ENCODE measurements around the gene CAMTA2.

The CAMTA2 gene

GRCh38 chr17:5027299-5027698 is 39.8 kb upstream of the CAMTA2 start:
- no peaks in the 10 kb centered on the region for H3K27me3 ChIP-seq (ENCODE audit: control insufficient read depth in 5 of 5, insufficient read depth in 4 of 5, low read length in 5 of 5)
- no peaks in the 10 kb centered on the region for H3K9me3 ChIP-seq (ENCODE audit: control insufficient read depth in 5 of 5, low read length in 5 of 5)
- peaks cover 0 to 19% (median 16%) of the 10 kb centered on the region in 5 donors for H3K36me3 ChIP-seq (ENCODE audit: control insufficient read depth in 5 of 5, insufficient read depth in 5 of 5, low read length in 5 of 5)
- H3K4me1 ChIP-seq (ENCODE audit: control insufficient read depth in 5 of 5, insufficient read depth in 5 of 5, low read length in 5 of 5) = peaks cover 0 to 23% (median 19%) of the 10 kb centered on the region in 5 donors
- H3K27ac ChIP-seq (ENCODE audit: low read depth, low read length) = no peak overlapping the region
- H3K4me3 ChIP-seq (ENCODE audit: low read depth in 1 of 5, low read length in 5 of 5) = no peak overlapping the region
- no peak overlapping the region for H3K9ac ChIP-seq (ENCODE audit: low read length in 5 of 5)

GRCh38 chr17:5024604-5025003 is 37.1 kb upstream of the CAMTA2 start:
- peaks cover 0 to 12% (median 9%) of the 10 kb centered on the region in 5 donors for H3K4me1 ChIP-seq (ENCODE audit: control insufficient read depth in 5 of 5, insufficient read depth in 5 of 5, low read length in 5 of 5)
- no peak overlapping the region for H3K27ac ChIP-seq (ENCODE audit: low read depth, low read length)
- no peak overlapping the region for H3K9ac ChIP-seq (ENCODE audit: low read length in 5 of 5)
- H3K4me3 ChIP-seq (ENCODE audit: low read depth in 1 of 5, low read length in 5 of 5) = no peak overlapping the region
- no peaks in the 10 kb centered on the region for H3K27me3 ChIP-seq (ENCODE audit: control insufficient read depth in 5 of 5, insufficient read depth in 4 of 5, low read length in 5 of 5)
- no peaks in the 10 kb centered on the region for H3K9me3 ChIP-seq (ENCODE audit: control insufficient read depth in 5 of 5, low read length in 5 of 5)
- H3K36me3 ChIP-seq (ENCODE audit: control insufficient read depth in 5 of 5, insufficient read depth in 5 of 5, low read length in 5 of 5) = peaks cover 0 to 46% (median 41%) of the 10 kb centered on the region in 5 donors

DNA sequence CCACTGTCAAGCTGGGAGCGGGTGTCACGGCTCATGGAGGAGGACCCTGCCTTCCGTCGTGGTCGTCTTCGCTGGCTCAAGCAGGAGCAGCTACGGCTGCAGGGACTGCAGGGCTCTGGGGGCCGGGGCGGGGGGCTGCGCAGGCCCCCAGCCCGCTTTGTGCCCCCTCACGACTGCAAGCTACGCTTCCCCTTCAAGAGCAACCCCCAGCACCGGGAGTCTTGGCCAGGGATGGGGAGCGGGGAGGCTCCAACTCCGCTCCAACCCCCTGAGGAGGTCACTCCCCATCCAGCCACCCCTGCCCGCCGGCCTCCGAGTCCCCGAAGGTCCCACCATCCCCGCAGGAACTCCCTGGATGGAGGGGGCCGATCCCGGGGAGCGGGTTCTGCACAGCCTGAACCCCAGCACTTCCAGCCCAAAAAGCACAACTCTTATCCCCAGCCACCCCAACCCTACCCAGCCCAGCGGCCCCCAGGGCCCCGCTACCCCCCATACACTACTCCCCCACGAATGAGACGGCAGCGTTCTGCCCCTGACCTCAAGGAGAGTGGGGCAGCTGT is 36.2 kb upstream of the CAMTA2 start:
- H3K4me3 ChIP-seq (ENCODE audit: low read depth in 1 of 5, low read length in 5 of 5) = no peak overlapping the region
- peaks cover 0 to 12% (median 9%) of the 10 kb centered on the region in 5 donors for H3K4me1 ChIP-seq (ENCODE audit: control insufficient read depth in 5 of 5, insufficient read depth in 5 of 5, low read length in 5 of 5)
- no peak overlapping the region for H3K27ac ChIP-seq (ENCODE audit: low read depth, low read length)
- H3K9ac ChIP-seq (ENCODE audit: low read length in 5 of 5) = no peak overlapping the region
- no peaks in the 10 kb centered on the region for H3K9me3 ChIP-seq (ENCODE audit: control insufficient read depth in 5 of 5, low read length in 5 of 5)
- H3K27me3 ChIP-seq (ENCODE audit: control insufficient read depth in 5 of 5, insufficient read depth in 4 of 5, low read length in 5 of 5) = no peaks in the 10 kb centered on the region
- H3K36me3 ChIP-seq (ENCODE audit: control insufficient read depth in 5 of 5, insufficient read depth in 5 of 5, low read length in 5 of 5) = peaks cover 0 to 55% (median 49%) of the 10 kb centered on the region in 5 donors

DNA sequence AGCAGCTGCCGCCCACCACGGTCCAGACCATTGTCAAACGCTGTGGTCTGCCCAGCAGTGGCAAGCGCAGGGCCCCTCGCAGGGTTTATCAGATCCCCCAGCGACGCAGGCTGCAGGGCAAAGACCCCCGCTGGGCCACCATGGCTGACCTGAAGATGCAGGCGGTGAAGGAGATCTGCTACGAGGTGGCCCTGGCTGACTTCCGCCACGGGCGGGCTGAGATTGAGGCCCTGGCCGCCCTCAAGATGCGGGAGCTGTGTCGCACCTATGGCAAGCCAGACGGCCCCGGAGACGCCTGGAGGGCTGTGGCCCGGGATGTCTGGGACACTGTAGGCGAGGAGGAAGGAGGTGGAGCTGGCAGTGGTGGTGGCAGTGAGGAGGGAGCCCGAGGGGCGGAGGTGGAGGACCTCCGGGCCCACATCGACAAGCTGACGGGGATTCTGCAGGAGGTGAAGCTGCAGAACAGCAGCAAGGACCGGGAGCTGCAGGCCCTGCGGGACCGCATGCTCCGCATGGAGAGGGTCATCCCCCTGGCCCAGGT is 34.8 kb upstream of the CAMTA2 start:
- H3K27ac ChIP-seq (ENCODE audit: low read depth, low read length) = no peak overlapping the region
- H3K27me3 ChIP-seq (ENCODE audit: control insufficient read depth in 5 of 5, insufficient read depth in 4 of 5, low read length in 5 of 5) = no peaks in the 10 kb centered on the region

GRCh38 chr17:5020502-5021023 is 33.1 kb upstream of the CAMTA2 start:
- no peaks in the 10 kb centered on the region for H3K9me3 ChIP-seq (ENCODE audit: control insufficient read depth in 5 of 5, low read length in 5 of 5)
- H3K27ac ChIP-seq (ENCODE audit: low read depth, low read length) = no peak overlapping the region
- H3K27me3 ChIP-seq (ENCODE audit: control insufficient read depth in 5 of 5, insufficient read depth in 4 of 5, low read length in 5 of 5) = no peaks in the 10 kb centered on the region
- H3K4me1 ChIP-seq (ENCODE audit: control insufficient read depth in 5 of 5, insufficient read depth in 5 of 5, low read length in 5 of 5) = peaks cover 0 to 6% (median 0%) of the 10 kb centered on the region in 5 donors
- H3K4me3 ChIP-seq (ENCODE audit: low read depth in 1 of 5, low read length in 5 of 5) = no peak overlapping the region
- peaks cover 0 to 76% (median 64%) of the 10 kb centered on the region in 5 donors for H3K36me3 ChIP-seq (ENCODE audit: control insufficient read depth in 5 of 5, insufficient read depth in 5 of 5, low read length in 5 of 5)
- no peak overlapping the region for H3K9ac ChIP-seq (ENCODE audit: low read length in 5 of 5)

More for the DNA sequence above, 34.8 kb upstream of the CAMTA2 start:
- H3K36me3 ChIP-seq (ENCODE audit: control insufficient read depth in 5 of 5, insufficient read depth in 5 of 5, low read length in 5 of 5) = peaks cover 0 to 67% (median 56%) of the 10 kb centered on the region in 5 donors
- H3K4me3 ChIP-seq (ENCODE audit: low read depth in 1 of 5, low read length in 5 of 5) = no peak overlapping the region
- no peaks in the 10 kb centered on the region for H3K9me3 ChIP-seq (ENCODE audit: control insufficient read depth in 5 of 5, low read length in 5 of 5)
- peaks cover 0 to 12% (median 9%) of the 10 kb centered on the region in 5 donors for H3K4me1 ChIP-seq (ENCODE audit: control insufficient read depth in 5 of 5, insufficient read depth in 5 of 5, low read length in 5 of 5)
- H3K9ac ChIP-seq (ENCODE audit: low read length in 5 of 5) = no peak overlapping the region

- Histone ChIP-seq H3K9me3 (ENCODE audit: control insufficient read depth in 5 of 5, low read length in 5 of 5) (no peaks in the 10 kb centered on the region), H3K36me3 (ENCODE audit: control insufficient read depth in 5 of 5, insufficient read depth in 5 of 5, low read length in 5 of 5) (peaks cover 0 to 86% (median 70%) of the 10 kb centered on the region in 5 donors), H3K27ac (ENCODE audit: low read depth, low read length) (no peak overlapping the region), H3K4me3 (ENCODE audit: low read depth in 1 of 5, low read length in 5 of 5) (no peak overlapping the region), H3K27me3 (ENCODE audit: control insufficient read depth in 5 of 5, insufficient read depth in 4 of 5, low read length in 5 of 5) (no peaks in the 10 kb centered on the region), H3K9ac (ENCODE audit: low read length in 5 of 5) (no peak overlapping the region), H3K4me1 (ENCODE audit: control insufficient read depth in 5 of 5, insufficient read depth in 5 of 5, low read length in 5 of 5) (peaks cover 0 to 2% (median 0%) of the 10 kb centered on the region in 5 donors)
These were observed 32.0 kb upstream of the CAMTA2 start for GRCh38 chr17:5019475-5019956.

DNA sequence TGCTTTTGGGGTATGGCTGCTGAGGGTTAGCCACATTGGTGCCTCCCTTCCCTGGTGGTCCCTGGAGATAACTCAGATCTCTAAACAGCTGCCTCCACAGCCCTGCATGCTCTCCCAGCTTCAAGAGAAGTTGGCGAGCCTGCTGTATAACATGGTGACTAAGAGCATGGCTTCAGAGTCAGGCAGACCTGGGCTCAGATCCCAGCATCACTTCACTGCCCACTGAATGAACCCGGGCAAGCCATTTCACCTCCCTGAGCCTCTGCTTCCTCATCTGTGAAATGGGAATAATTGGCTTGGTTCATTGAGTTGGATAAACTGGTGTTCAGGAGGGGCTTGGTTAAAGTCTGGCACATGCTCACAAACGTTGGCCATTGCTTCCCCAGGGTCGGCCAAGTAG is 26.9 kb upstream of the CAMTA2 start:
- Histone ChIP-seq H3K27me3 (ENCODE audit: control insufficient read depth in 5 of 5, insufficient read depth in 4 of 5, low read length in 5 of 5) (no peaks in the 10 kb centered on the region), H3K27ac (ENCODE audit: low read depth, low read length) (no peak overlapping the region), H3K4me1 (ENCODE audit: control insufficient read depth in 5 of 5, insufficient read depth in 5 of 5, low read length in 5 of 5) (peaks cover 0 to 5% (median 0%) of the 10 kb centered on the region in 5 donors), H3K9ac (ENCODE audit: low read length in 5 of 5) (no peak overlapping the region), H3K9me3 (ENCODE audit: control insufficient read depth in 5 of 5, low read length in 5 of 5) (no peaks in the 10 kb centered on the region), H3K36me3 (ENCODE audit: control insufficient read depth in 5 of 5, insufficient read depth in 5 of 5, low read length in 5 of 5) (peaks cover 0 to 75% (median 64%) of the 10 kb centered on the region in 5 donors), H3K4me3 (ENCODE audit: low read depth in 1 of 5, low read length in 5 of 5) (no peak overlapping the region)

- H3K4me1 ChIP-seq (ENCODE audit: control insufficient read depth in 5 of 5, insufficient read depth in 5 of 5, low read length in 5 of 5) = peaks cover 0 to 5% (median 0%) of the 10 kb centered on the region in 5 donors
- no peaks in the 10 kb centered on the region for H3K27me3 ChIP-seq (ENCODE audit: control insufficient read depth in 5 of 5, insufficient read depth in 4 of 5, low read length in 5 of 5)
- no peak overlapping the region for H3K9ac ChIP-seq (ENCODE audit: low read length in 5 of 5)
- no peaks in the 10 kb centered on the region for H3K9me3 ChIP-seq (ENCODE audit: control insufficient read depth in 5 of 5, low read length in 5 of 5)
- no peak overlapping the region for H3K4me3 ChIP-seq (ENCODE audit: low read depth in 1 of 5, low read length in 5 of 5)
- no peak overlapping the region for H3K27ac ChIP-seq (ENCODE audit: low read depth, low read length)
- peaks cover 2 to 77% (median 68%) of the 10 kb centered on the region in 5 donors for H3K36me3 ChIP-seq (ENCODE audit: control insufficient read depth in 5 of 5, insufficient read depth in 5 of 5, low read length in 5 of 5)
These were observed 24.5 kb upstream of the CAMTA2 start for GRCh38 chr17:5011928-5012327.

- Histone ChIP-seq H3K4me3 (ENCODE audit: low read depth in 1 of 5, low read length in 5 of 5) (no peak overlapping the region), H3K27me3 (ENCODE audit: control insufficient read depth in 5 of 5, insufficient read depth in 4 of 5, low read length in 5 of 5) (no peaks in the 10 kb centered on the region), H3K27ac (ENCODE audit: low read depth, low read length) (no peak overlapping the region), H3K36me3 (ENCODE audit: control insufficient read depth in 5 of 5, insufficient read depth in 5 of 5, low read length in 5 of 5) (peaks cover 8 to 74% (median 67%) of the 10 kb centered on the region in 5 donors), H3K9me3 (ENCODE audit: control insufficient read depth in 5 of 5, low read length in 5 of 5) (no peaks in the 10 kb centered on the region), H3K9ac (ENCODE audit: low read length in 5 of 5) (no peak overlapping the region), H3K4me1 (ENCODE audit: control insufficient read depth in 5 of 5, insufficient read depth in 5 of 5, low read length in 5 of 5) (peaks cover 8 to 24% (median 24%) of the 10 kb centered on the region in 5 donors)
These were observed 15.9 kb upstream of the CAMTA2 start for GRCh38 chr17:5003214-5003867.

Data from subcutaneous abdominal adipose tissue (tissue), 5 donors.